Body of pancreas (tissue), 4 donors: ENCODE data around the gene GGCT. TPM values are rescaled to one million over a fixed set of nuclear protein-coding genes. Genes with fewer than 3 reads are reported as not detected.

Experiments used
- ATAC-seq: fragments of 150-250 bp; one replicate; pipeline ENCODE4 v1.9.1; 2016
- DNase-seq, 4 donors: peaks; one replicate each; pipeline ENCODE4 v3.0.0-alpha.2; 2019
- H3K27ac ChIP-seq, 4 donors: fragments of 200-600 bp; sonication (generic); 1 replicate in 3 of 4; 2 replicates in 1 of 4; pipeline versions ENCODE4 v1.5.1 to v1.6.1; 2016 to 2019; ENCODE audit warnings: mild to moderate bottlenecking in 1 of 4, mixed read lengths in 1 of 4, moderate library complexity in 1 of 4
- H3K27me3 ChIP-seq, 2 donors: fragments of 200-600 bp; sonication (generic); one replicate each; pipeline ENCODE4 v1.6.0; 2016; ENCODE audit warnings: mild to moderate bottlenecking in 1 of 2
- H3K36me3 ChIP-seq, 2 donors: fragments of 200-600 bp; sonication (generic); replicated peaks in 1 of 2; 2 replicates each; pipeline ENCODE4 v1.5.1; 2016; ENCODE audit warnings: low read depth in 2 of 2; ENCODE audit not compliant: insufficient read depth in 1 of 2
- H3K4me1 ChIP-seq: fragments of 200-600 bp; sonication (generic); one replicate; pipeline ENCODE4 v1.6.0; 2016
- H3K4me3 ChIP-seq, 2 donors: fragments of 200-600 bp; sonication (generic); 1 replicate in 1 of 2; 2 replicates in 1 of 2; pipeline ENCODE4 v1.5.1; 2016 to 2019
- H3K9me3 ChIP-seq, 3 donors: fragments of 200-600 bp; sonication (generic); 1 replicate in 2 of 3; 2 replicates in 1 of 3; pipeline ENCODE4 v1.5.1; 2016
- CTCF ChIP-seq, 7 experiments: fragments of 450-650 bp in 4 of 7; fragments of 200-600 bp in 3 of 7; sonication (generic) in 3 of 7; IDR thresholded peaks; one replicate each; pipeline ENCODE4 v1.5.1; 2016 to 2019; ENCODE audit warnings: antibody characterized with exemption in 7 of 7
- POLR2A ChIP-seq, 3 donors: fragments of 450-650 bp; IDR thresholded peaks; one replicate each; pipeline ENCODE4 v1.6.1; 2016; ENCODE audit warnings: antibody characterized with exemption in 3 of 3, mild to moderate bottlenecking in 2 of 3
- WGBS, 2 donors: methylation state at CpG; one replicate each; pipeline ENCODE4 v1.1.5; 2017; 5-methylcytosine and 5-hydroxymethylcytosine counted together
- intact Hi-C: fragments of 100-400 bp; cut with DNase I; formaldehyde crosslinking; loops from one replicate; pipeline ENCODE4 v1.15.1; 2023
- total RNA-seq, 2 donors: library from RNA; depleted of rRNA; stranded (reverse); fragments of >200 nt; gene quantifications; one replicate each; pipeline ENCODE4 v1.1.0, GENCODE V29; 2016

GGCT gene
- total RNA-seq, 2 donors from 2014 or later = 13.5 to 42.2 TPM

GRCh38 chr7:30514776-30515175 is 10.1 kb upstream of the GGCT start:
- intact Hi-C loops = no loop called here
- DNase-seq (no peak), ATAC-seq (no peak)
- peaks cover 18% of the 10 kb centered on the region for H3K4me1 ChIP-seq
- no peak overlapping the region for H3K4me3 ChIP-seq
- 86 to 97% methylated on average over 1 of the region's 1 CpG for WGBS, 2 donors
- H3K27ac ChIP-seq = no peak overlapping the region
- no peak for TF ChIP-seq CTCF (IDR thresholded peaks at IDR 0.05)
- no peak for TF ChIP-seq POLR2A (IDR thresholded peaks at IDR 0.05)
- H3K27me3 ChIP-seq = no peaks in the 10 kb centered on the region
- H3K9me3 ChIP-seq = no peaks in the 10 kb centered on the region
- H3K36me3 ChIP-seq = no peaks in the 10 kb centered on the region

- DNase-seq = no peak
- Histone ChIP-seq H3K36me3 (no peaks in the 10 kb centered on the region), H3K9me3 (no peaks in the 10 kb centered on the region), H3K4me1 (peaks cover 21% of the 10 kb centered on the region), H3K27ac (no peak overlapping the region), H3K27me3 (no peaks in the 10 kb centered on the region), H3K4me3 (no peak overlapping the region)
- no peak for ATAC-seq
- intact Hi-C loops = no loop called here
- WGBS, 2 donors = 61 to 65% methylated on average over 3 of the region's 3 CpGs
- TF ChIP-seq CTCF (IDR thresholded peaks at IDR 0.05) = no peak
- TF ChIP-seq POLR2A (IDR thresholded peaks at IDR 0.05) = no peak
Measured at GRCh38 chr7:30514177-30514576, 9.5 kb upstream of the GGCT start.

GRCh38 chr7:30513762-30514161 is 9.1 kb upstream of the GGCT start:
- Histone ChIP-seq H3K27me3 (no peaks in the 10 kb centered on the region), H3K9me3 (no peaks in the 10 kb centered on the region), H3K27ac (no peak overlapping the region), H3K36me3 (no peaks in the 10 kb centered on the region), H3K4me1 (peaks cover 17% of the 10 kb centered on the region), H3K4me3 (no peak overlapping the region)
- intact Hi-C loops = no loop called here
- TF ChIP-seq POLR2A (IDR thresholded peaks at IDR 0.05) (no peak), CTCF (IDR thresholded peaks at IDR 0.05) (no peak)
- WGBS, 2 donors = 78 to 82% methylated on average over 2 of the region's 2 CpGs
- ATAC-seq (no peak), DNase-seq (no peak)

GRCh38 chr7:30511973-30512662 is 7.5 kb upstream of the GGCT start:
- no peak overlapping the region for H3K4me3 ChIP-seq
- ATAC-seq (no peak), DNase-seq (no peak)
- no peak overlapping the region for H3K27ac ChIP-seq
- 95 to 96% methylated on average over 1 of the region's 1 CpG for WGBS, 2 donors
- H3K4me1 ChIP-seq = peaks cover 12% of the 10 kb centered on the region
- TF ChIP-seq POLR2A (IDR thresholded peaks at IDR 0.05) (no peak), CTCF (IDR thresholded peaks at IDR 0.05) (no peak)
- intact Hi-C loops = no loop called here
- H3K36me3 ChIP-seq = no peaks in the 10 kb centered on the region
- H3K9me3 ChIP-seq = no peaks in the 10 kb centered on the region
- H3K27me3 ChIP-seq = no peaks in the 10 kb centered on the region

- H3K4me1 ChIP-seq = peaks cover 12% of the 10 kb centered on the region
- DNase-seq (no peak), ATAC-seq (no peak)
- H3K27ac ChIP-seq = no peak overlapping the region
- H3K27me3 ChIP-seq = no peaks in the 10 kb centered on the region
- WGBS, 2 donors = 65 to 73% methylated on average over 2 of the region's 2 CpGs
- no peaks in the 10 kb centered on the region for H3K9me3 ChIP-seq
- intact Hi-C loops = no loop called here
- no peaks in the 10 kb centered on the region for H3K36me3 ChIP-seq
- H3K4me3 ChIP-seq = no peak overlapping the region
- TF ChIP-seq CTCF (IDR thresholded peaks at IDR 0.05) (no peak), POLR2A (IDR thresholded peaks at IDR 0.05) (no peak)
Measured at GRCh38 chr7:30511494-30511893, 6.9 kb upstream of the GGCT start.
